ENCODE results near the gene SMKR1. TPM values are rescaled to one million over a fixed set of nuclear protein-coding genes. Genes with fewer than 3 reads are reported as not detected.

SMKR1 gene
- total and polyA plus RNA-seq, 9 of the 15 experiments (the other 6 are each of a cell fraction or from before 2014, with no cell fraction given): 0.58 to 1.8 (median 0.93) TPM; not detected in 1

DNA sequence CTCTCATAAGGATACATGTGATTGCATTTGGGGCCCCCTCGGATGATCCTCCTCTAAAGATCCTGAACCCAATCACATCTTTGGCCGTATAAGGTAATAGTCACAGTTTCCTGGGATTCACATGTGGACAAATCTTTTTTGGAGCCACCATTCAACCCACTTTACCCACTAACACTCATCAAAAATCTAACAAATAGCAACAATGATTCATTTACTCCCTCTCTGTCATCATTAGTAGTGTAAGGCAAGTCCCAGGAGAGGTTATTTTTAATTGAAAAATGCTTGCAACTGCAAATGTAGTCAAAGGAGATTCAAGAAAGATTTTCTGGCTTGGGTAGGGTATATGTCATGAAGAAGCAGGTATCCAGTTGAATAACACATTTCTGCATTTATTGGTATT is 9.9 kb upstream of the SMKR1 start:
- POLR2A ChIA-PET: no interaction called here
- Histone ChIP-seq H3K27me3 (ENCODE audit: control insufficient read depth in 2 of 2, insufficient read depth in 2 of 2, low read length in 2 of 2) (no peaks in the 10 kb centered on the region), H3K4me2 (ENCODE audit: insufficient read depth, low read length) (no peak overlapping the region), H3K9me3 (replicated peaks; ENCODE audit: control insufficient read depth, insufficient read depth, low read depth, low read length) (no peaks in the 10 kb centered on the region), H3K9ac (ENCODE audit: insufficient read depth in 1 of 2, low read depth in 2 of 2, low read length in 2 of 2) (no peak overlapping the region), H3K27ac (ENCODE audit: extremely low read depth, low read depth, low read length) (no peak overlapping the region), H3K36me3 (ENCODE audit: control insufficient read depth, insufficient read depth, low read length) (peaks cover 25% of the 10 kb centered on the region; the same call in 2 of the 3 replicates), H3K79me2 (ENCODE audit: control insufficient read depth, insufficient read depth, low read length) (no peaks in the 10 kb centered on the region), H3K4me1 (replicated peaks in 1 of 2; ENCODE audit: control insufficient read depth in 2 of 2, insufficient read depth in 2 of 2, low read length in 2 of 2) (no peaks in the 10 kb centered on the region; a peak in 1 of 5 replicates), H3K4me3 (no peak overlapping the region), H3K9me1 (ENCODE audit: control insufficient read depth, insufficient read depth, low read length) (no peaks in the 10 kb centered on the region), H2AFZ (ENCODE audit: low read depth, low read length) (no peak overlapping the region), H4K20me1 (replicated peaks; ENCODE audit: control insufficient read depth, insufficient read depth, low read length) (no peaks in the 10 kb centered on the region)
- DNase-seq (ENCODE audit: extremely low read depth in 1 of 4, low spot score in 3 of 4) (no peak), FAIRE-seq (no peak), ATAC-seq (no peak)
- in situ Hi-C loops (cut with MboI): no loop called here
- BruUV-seq (replicated peaks): no TSS peak
- TF ChIP-seq ZC3H11A (IDR thresholded peaks at IDR 0.05; ENCODE audit: low read depth, low read length) (no peak), TAF1 (IDR thresholded peaks at IDR 0.05; ENCODE audit: control insufficient read depth, extremely low read depth, insufficient read depth, low read length, severe bottlenecking) (no peak), HMG20B (CRISPR knock-in tag; IDR thresholded peaks at IDR 0.05) (no peak), ADNP (tag; IDR thresholded peaks at IDR 0.05) (no peak), RBM34 (IDR thresholded peaks at IDR 0.05; ENCODE audit: borderline replicate concordance, insufficient read depth, low read length) (no peak), SMAD2 (IDR thresholded peaks at IDR 0.05; ENCODE audit: low read depth, low read length) (no peak)
- TF ChIP-seq, protein P1, sequence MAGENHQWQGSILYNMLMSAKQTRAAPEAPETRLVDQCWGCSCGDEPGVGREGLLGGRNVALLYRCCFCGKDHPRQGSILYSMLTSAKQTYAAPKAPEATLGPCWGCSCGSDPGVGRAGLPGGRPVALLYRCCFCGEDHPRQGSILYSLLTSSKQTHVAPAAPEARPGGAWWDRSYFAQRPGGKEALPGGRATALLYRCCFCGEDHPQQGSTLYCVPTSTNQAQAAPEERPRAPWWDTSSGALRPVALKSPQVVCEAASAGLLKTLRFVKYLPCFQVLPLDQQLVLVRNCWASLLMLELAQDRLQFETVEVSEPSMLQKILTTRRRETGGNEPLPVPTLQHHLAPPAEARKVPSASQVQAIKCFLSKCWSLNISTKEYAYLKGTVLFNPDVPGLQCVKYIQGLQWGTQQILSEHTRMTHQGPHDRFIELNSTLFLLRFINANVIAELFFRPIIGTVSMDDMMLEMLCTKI (IDR thresholded peaks at IDR 0.05; ENCODE audit: partially characterized antibody): no peak
- intact Hi-C loops (cut with micrococcal nuclease): loop anchor here (5.0 to 10.0 kb wide), 3 partner anchors 120 to 522 kb away; partner anchors contain the start of gene NRF1
- CTCF ChIA-PET (ENCODE audit: low intra/inter-chr PET ratio): no interaction called here
- 66% methylated on average over 2 of the region's 2 CpGs for WGBS (ENCODE audit: insufficient coverage, low coverage, missing lambda C conversion rate)
